NCI-H2196 treated with DMSO at 0.1 percent for 48 hours (cell line): ENCODE measurements around the gene DOK7.

Source experiments
- DNase-seq: peaks from one replicate; lab custom pipeline; 2025; ENCODE audit not compliant: unreplicated experiment; lab: John Stamatoyannopoulos, UW

The DOK7 gene

GRCh38 chr4:3427134-3427476, 36.0 kb upstream of the DOK7 start:
- DNase-seq = no peak

GRCh38 chr4:3427706-3428446, 35.2 kb upstream of the DOK7 start:
- DNase-seq = no peak

GRCh38 chr4:3429651-3430050, 33.5 kb upstream of the DOK7 start:
- DNase-seq = no peak

GRCh38 chr4:3430524-3430923, 32.6 kb upstream of the DOK7 start:
- no peak for DNase-seq

DNA sequence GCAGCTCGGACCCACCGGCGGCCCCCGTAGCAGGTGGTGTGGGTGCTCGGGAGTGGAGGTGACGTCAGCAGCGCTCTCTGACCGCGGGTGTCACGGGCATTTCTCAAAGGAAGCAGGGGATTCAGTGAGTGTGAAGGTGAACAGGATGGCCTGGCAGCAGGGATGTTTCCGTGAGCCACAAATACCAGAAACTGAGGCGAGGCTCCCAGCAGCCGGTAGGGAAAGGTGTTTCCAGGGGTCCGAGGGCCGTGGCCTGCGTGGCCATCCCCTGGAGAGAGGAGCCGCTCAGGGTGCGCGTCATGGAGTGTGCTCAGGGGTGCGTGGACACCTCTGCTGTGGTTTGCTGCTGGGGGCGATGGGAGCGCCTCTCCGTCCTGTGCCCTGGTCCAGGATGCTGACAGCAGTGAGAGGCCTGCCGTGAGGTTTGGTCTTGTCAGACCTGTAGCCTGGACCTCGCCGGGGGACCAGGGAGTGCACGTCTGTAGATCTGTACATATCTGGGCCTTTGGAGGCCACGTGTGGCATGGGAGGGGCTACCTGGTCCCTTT, 31.6 kb upstream of the DOK7 start:
- no peak for DNase-seq

DNA sequence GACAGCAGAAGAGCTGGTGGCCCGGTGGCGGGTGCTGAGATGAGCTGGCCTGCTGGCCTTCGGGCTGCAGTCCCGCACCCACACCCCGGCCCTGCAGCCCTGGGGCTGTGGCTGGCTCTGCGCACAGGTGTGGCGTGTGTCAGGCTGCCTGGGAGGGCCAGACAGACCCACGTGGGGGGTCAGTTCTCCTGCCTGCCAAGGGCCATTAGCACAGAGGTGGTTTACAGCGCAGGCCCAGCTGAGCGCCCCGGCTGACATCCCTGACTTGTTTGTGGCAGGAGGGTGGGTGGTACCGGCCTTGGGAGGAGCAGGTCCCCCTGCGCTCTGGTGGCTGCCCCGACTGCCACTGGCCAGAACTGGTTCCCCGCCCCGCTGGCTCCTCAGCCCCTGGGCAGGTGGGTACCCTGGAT, 30.7 kb upstream of the DOK7 start:
- DNase-seq = no peak

GRCh38 chr4:3433138-3433869, 29.8 kb upstream of the DOK7 start:
- no peak for DNase-seq

GRCh38 chr4:3434881-3435685, 28.0 kb upstream of the DOK7 start:
- no peak for DNase-seq

DNA sequence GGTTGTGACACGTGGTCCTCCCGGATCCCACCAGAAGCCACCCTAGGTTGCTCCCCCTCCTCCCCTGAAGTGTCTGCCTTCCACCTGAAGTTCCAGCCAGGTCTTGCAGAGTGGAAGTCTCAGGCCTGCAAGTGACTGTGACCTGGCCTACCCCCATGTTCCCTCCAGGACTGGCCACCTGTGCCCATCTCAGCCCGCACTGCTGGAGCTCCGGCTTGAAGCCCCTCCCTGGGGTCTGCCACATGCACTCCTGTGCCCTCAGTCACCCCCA, 27.5 kb upstream of the DOK7 start:
- no peak for DNase-seq

- DNase-seq = no peak
Measured at GRCh38 chr4:3436048-3436797, 26.9 kb upstream of the DOK7 start.

- peak; percentile 85 for DNase-seq
Measured at GRCh38 chr4:3436798-3437581, 26.1 kb upstream of the DOK7 start.

DNA sequence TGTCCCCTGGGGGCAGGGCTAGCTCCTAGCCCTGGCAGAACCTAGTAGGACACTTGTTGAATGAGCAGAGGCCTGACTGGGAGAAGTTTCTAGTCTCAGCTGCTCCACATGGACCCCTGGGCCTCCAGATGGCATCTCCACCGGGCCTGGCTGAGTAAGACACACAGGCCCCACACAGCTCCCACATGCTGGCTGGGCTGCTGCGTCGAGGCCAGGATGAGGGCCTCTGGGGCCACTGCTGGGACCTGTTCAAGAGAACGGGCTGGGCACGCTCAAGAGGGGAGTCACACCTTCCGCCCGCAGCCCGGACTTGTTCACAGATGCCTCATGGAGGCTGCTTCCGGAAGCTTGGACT, 25.5 kb upstream of the DOK7 start:
- DNase-seq = no peak

DNA sequence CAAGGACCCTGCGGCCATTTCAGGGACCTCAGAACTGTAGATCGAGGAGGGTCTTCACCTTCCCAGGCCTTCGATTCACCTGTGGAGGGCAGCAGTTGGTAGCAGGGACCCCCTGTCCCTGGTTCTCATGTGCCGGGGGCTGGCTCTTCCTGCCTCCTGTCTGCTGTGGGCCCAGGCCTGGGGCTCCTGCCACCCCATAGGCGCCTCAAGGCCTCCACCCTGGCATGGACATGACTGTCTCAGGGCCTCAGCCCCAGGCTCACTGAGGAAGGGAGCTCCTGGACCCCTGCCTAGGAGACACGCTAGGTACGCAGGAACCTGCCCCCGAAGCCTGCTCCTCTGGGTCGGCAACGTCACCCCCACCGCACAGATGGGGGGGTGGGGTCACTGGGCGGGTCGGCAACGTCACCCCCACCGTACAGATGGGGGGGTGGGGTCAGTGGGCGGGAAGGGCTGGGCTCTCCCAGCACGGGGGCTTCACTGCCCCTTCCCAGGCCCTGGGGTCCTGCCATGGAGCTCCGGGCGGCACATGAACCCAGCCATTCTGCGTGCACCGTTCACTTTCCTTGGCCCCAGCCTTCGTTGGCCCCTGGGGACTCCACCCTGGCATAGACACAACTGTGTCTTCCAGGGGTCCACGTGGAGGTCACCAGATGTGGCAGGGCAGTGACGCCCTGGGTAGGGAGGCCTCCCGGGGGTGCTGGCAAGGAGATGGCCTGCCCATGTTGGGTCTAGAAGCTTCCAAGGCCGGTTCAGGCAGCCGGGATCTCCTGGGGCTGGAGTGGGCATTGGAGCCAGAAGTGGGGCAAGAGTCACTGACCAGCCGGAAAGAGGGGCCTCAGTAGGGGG, 24.9 kb upstream of the DOK7 start:
- no peak for DNase-seq

DNA sequence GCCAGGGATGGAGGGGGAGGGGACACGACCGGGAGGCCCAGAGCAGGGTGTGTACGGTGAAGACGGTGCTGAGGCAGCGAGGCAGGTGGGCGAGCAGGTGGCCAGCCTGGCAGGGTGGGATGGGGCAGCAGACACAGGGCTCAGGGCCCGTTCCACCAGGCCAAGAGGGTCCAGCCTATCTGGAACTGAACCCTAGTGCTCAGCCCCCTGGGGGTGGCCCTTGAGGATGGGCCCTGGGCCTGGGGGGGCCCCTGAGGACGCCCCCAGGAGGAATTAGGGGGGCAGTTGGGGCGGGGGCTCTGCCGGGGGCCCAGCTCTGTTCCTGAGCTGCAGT, 24.3 kb upstream of the DOK7 start:
- DNase-seq = no peak

- DNase-seq = no peak
Measured at GRCh38 chr4:3439391-3439790, 23.7 kb upstream of the DOK7 start.

DNA sequence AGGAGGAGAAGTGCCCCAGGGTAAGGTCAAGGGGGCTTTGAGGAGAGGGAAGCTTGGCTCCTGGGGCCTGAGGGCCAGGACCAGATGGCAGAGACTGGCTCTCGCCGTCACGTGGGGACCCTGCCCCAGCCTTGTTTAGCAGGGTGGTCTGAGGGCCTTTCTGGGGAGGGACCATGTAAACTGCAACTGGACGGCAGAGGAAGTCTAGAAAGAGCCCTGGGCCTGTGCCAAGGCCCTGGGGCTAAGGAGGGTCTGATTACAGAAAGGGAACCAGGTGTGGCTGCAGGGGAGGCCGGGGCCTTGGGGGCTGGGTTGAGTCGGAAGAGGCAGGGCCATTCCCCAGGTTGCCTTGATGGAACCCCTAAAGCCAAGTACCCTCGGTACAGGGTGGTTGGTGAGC, 23.1 kb upstream of the DOK7 start:
- no peak for DNase-seq

- no peak for DNase-seq
Measured at GRCh38 chr4:3440979-3441500, 22.1 kb upstream of the DOK7 start.

DNA sequence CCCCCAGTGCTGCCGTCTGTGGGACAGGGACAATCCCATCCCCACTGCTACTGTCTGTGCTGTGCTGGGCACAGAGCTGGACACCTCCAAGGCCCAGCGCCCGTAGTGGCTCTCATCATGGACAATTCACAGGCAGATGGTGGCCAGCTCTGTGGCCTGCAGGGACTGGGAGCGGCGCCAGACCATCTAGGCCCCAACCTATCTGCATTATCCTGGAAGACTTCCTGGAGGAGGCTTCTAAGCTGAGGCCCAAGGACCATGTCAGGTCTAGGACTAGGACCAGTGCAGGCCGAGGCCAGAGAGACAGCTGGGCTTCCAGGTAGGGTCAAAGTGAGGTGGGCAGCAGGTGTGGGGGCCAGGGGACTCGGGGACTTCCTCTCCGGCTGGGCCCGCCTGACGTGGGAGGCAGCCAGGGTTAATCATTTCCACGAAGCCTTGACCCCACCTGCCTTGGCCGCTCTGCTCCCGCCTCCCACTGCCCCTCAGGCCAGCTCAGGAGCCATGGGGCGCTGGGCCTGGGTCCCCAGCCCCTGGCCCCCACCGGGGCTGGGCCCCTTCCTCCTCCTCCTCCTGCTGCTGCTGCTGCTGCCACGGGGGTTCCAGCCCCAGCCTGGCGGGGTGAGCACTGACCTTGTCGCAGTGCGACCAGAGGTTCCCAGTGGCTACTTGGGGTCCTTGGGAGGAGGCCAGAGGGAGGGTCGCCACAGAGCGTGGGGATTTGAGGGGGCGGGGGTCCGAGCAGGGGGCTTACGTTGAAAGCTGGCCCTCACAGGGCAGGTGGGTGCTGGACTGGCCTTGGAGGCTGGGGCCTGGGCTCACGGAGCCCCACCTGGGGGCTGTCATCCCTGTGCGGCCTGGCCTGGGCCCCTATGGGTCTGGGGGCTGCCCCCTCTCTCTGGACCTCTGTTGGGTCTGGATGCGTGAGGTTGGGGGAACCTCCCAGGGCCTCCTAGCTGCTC, 21.3 kb upstream of the DOK7 start, which contains the start of gene HGFAC:
Gene HGFAC, plus strand, starts transcription at position 468 of the 959 bp plus-strand sequence. Its CDS starts 34 bp downstream, at position 502.
- no peak for DNase-seq
